Hepatocyte (in vitro differentiated cells): ENCODE results near the gene CLIP2. TPM values are rescaled to one million over a fixed set of nuclear protein-coding genes. Genes with fewer than 3 reads are reported as not detected.

ENCODE experiments used
- DNase-seq: peaks from one replicate; pipeline ENCODE4 v3.0.0-alpha.2; 2016; ENCODE audit warnings: low spot score
- H2AFZ ChIP-seq: fragments of 200-600 bp; sonication (generic); 2 replicates; pipeline ENCODE4 v1.6.0; 2016; ENCODE audit warnings: antibody characterized with exemption, mild to moderate bottlenecking
- H3K27ac ChIP-seq: fragments of 200-600 bp; sonication (generic); 2 replicates; pipeline ENCODE4 v1.5.1; 2016; ENCODE audit warnings: mild to moderate bottlenecking
- H3K27me3 ChIP-seq: fragments of 200-600 bp; sonication (generic); 2 replicates; pipeline ENCODE4 v1.6.1; 2016
- H3K36me3 ChIP-seq: fragments of 200-600 bp; sonication (generic); replicated peaks from 2 replicates; pipeline ENCODE4 v1.5.1; 2016; ENCODE audit warnings: low read depth; ENCODE audit not compliant: insufficient read depth
- H3K4me1 ChIP-seq: fragments of 200-600 bp; sonication (generic); 2 replicates; pipeline ENCODE4 v1.5.1; 2016; ENCODE audit warnings: mild to moderate bottlenecking, moderate library complexity; ENCODE audit not compliant: insufficient read depth
- H3K4me2 ChIP-seq: fragments of 200-600 bp; sonication (generic); 2 replicates; pipeline ENCODE4 v1.6.0; 2016
- H3K4me3 ChIP-seq: fragments of 200-600 bp; sonication (generic); 2 replicates; pipeline ENCODE4 v1.5.1; 2016; ENCODE audit warnings: mild to moderate bottlenecking
- H3K79me2 ChIP-seq: fragments of 200-600 bp; sonication (generic); 2 replicates; pipeline ENCODE4 v1.6.0; 2017; ENCODE audit warnings: mild to moderate bottlenecking
- H3K9me2 ChIP-seq: fragments of 200-600 bp; sonication (generic); replicated peaks from 2 replicates; pipeline ENCODE4 v1.6.0; 2017; ENCODE audit warnings: mild to moderate bottlenecking; ENCODE audit not compliant: insufficient read depth
- H3K9me3 ChIP-seq: fragments of 200-600 bp; sonication (generic); 2 replicates; pipeline ENCODE4 v1.5.1; 2016; ENCODE audit warnings: low read depth, mild to moderate bottlenecking
- H4K20me1 ChIP-seq: fragments of 200-600 bp; sonication (generic); 2 replicates; pipeline ENCODE4 v1.6.0; 2016; ENCODE audit warnings: mild to moderate bottlenecking; ENCODE audit not compliant: insufficient read depth, poor library complexity, severe bottlenecking
- EZH2 ChIP-seq: fragments of 200-600 bp; sonication (generic); IDR thresholded peaks from 2 replicates; pipeline ENCODE4 v1.6.1; 2016; ENCODE audit warnings: antibody characterized with exemption, mild to moderate bottlenecking, borderline replicate concordance
- EZH2phosphoT487 ChIP-seq: fragments of 200-600 bp; sonication (generic); IDR thresholded peaks from one replicate; pipeline ENCODE4 v1.6.1; 2018; ENCODE audit warnings: antibody characterized with exemption, mild to moderate bottlenecking, low read depth, moderate library complexity; ENCODE audit not compliant: unreplicated experiment, severe bottlenecking
- WGBS: methylation state at CpG from one replicate; pipeline ENCODE4 v1.1.6; 2016; ENCODE audit warnings: low lambda C conversion rate; ENCODE audit errors: missing lambda C conversion rate; 5-methylcytosine and 5-hydroxymethylcytosine counted together
- polyA plus RNA-seq: library from polyadenylated mRNA; unstranded; fragments of >200 nt; fragmentation: Nextera tagmentation; extraction: Ambion mirVana; gene quantifications from 2 replicates; pipeline ENCODE4 v1.2.1, GENCODE V29; 2016
- total RNA-seq: library from RNA; depleted of rRNA; stranded (reverse); fragments of >200 nt; gene quantifications from 2 replicates; pipeline ENCODE4 v1.2.3, GENCODE V29; 2014
- TF ChIP-seq, protein P1 (sequence below): fragments of 200-600 bp; sonication (generic); IDR thresholded peaks from 2 replicates; pipeline ENCODE4 v1.5.1; 2016; ENCODE audit warnings: antibody characterized with exemption, mild to moderate bottlenecking; ENCODE audit not compliant: poor library complexity

CLIP2 gene
- total and polyA plus RNA-seq, 2 experiments from 2014 or later, result 17.9 to 28.5 TPM

GRCh38 chr7:74364061-74364460, 74.9 kb downstream of the CLIP2 start:
- no peak overlapping the region for H3K27ac ChIP-seq
- H3K27me3 ChIP-seq, result no peaks in the 10 kb centered on the region
- H3K36me3 ChIP-seq, result no peaks in the 10 kb centered on the region
- no peaks in the 10 kb centered on the region for H3K79me2 ChIP-seq
- H3K9me3 ChIP-seq, result no peaks in the 10 kb centered on the region
- TF ChIP-seq, protein P1, sequence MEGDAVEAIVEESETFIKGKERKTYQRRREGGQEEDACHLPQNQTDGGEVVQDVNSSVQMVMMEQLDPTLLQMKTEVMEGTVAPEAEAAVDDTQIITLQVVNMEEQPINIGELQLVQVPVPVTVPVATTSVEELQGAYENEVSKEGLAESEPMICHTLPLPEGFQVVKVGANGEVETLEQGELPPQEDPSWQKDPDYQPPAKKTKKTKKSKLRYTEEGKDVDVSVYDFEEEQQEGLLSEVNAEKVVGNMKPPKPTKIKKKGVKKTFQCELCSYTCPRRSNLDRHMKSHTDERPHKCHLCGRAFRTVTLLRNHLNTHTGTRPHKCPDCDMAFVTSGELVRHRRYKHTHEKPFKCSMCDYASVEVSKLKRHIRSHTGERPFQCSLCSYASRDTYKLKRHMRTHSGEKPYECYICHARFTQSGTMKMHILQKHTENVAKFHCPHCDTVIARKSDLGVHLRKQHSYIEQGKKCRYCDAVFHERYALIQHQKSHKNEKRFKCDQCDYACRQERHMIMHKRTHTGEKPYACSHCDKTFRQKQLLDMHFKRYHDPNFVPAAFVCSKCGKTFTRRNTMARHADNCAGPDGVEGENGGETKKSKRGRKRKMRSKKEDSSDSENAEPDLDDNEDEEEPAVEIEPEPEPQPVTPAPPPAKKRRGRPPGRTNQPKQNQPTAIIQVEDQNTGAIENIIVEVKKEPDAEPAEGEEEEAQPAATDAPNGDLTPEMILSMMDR, result peak; percentile 4
- TF ChIP-seq EZH2phosphoT487 (no peak), EZH2 (no peak)
- WGBS, result 65% methylated on average over 7 of the region's 7 CpGs
- H3K4me1 ChIP-seq, result no peaks in the 10 kb centered on the region
- H3K4me2 ChIP-seq, result no peak overlapping the region
- H3K9me2 ChIP-seq, result no peaks in the 10 kb centered on the region
- no peak for DNase-seq
- no peak overlapping the region for H2AFZ ChIP-seq
- H3K4me3 ChIP-seq, result no peak overlapping the region
- no peaks in the 10 kb centered on the region for H4K20me1 ChIP-seq

DNA sequence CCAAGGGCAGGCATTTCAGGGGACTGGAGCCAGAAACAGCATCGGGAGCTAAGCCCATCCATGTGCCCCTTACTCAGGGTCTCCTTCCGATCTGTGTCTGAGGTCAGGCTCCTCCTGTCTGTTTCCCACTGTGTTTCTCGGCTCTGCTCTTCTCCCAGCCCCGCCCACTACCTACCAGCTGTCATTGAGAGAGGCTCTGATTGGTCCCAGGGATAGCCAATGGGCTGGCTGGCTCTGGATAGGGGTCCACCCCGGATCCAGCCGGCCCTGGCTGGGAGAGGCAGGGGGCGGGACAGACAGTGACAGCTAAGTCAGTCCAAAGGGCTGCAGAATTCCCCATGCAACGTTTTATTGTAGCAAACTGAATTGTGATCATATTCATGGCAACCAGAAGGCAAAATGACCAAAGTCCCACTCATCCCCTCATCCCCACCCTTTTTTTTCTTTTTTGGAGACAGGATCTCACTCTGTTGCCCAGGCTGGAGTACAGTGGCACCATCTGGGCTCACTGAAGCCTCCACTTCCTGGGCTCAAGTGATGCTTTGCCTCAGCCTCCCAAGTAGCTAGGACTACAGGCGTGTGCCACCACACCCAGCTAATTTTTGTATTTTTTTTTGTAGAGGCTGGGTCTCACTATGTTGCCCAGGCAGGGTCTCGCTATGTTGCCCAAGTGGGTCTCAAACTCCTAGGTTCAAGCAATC, 76.3 kb downstream of the CLIP2 start:
- Histone ChIP-seq H4K20me1 (no peaks in the 10 kb centered on the region), H2AFZ (no peak overlapping the region), H3K4me3 (no peak overlapping the region), H3K9me3 (no peaks in the 10 kb centered on the region), H3K36me3 (no peaks in the 10 kb centered on the region), H3K4me1 (no peaks in the 10 kb centered on the region), H3K27ac (no peak overlapping the region), H3K9me2 (no peaks in the 10 kb centered on the region), H3K27me3 (no peaks in the 10 kb centered on the region), H3K4me2 (no peak overlapping the region), H3K79me2 (no peaks in the 10 kb centered on the region)
- DNase-seq, result peak; percentile 83
- WGBS, result 44% methylated on average over 10 of the region's 10 CpGs
- no peak for TF ChIP-seq EZH2phosphoT487
- TF ChIP-seq EZH2, result no peak
- TF ChIP-seq, protein P1, result no peak

DNA sequence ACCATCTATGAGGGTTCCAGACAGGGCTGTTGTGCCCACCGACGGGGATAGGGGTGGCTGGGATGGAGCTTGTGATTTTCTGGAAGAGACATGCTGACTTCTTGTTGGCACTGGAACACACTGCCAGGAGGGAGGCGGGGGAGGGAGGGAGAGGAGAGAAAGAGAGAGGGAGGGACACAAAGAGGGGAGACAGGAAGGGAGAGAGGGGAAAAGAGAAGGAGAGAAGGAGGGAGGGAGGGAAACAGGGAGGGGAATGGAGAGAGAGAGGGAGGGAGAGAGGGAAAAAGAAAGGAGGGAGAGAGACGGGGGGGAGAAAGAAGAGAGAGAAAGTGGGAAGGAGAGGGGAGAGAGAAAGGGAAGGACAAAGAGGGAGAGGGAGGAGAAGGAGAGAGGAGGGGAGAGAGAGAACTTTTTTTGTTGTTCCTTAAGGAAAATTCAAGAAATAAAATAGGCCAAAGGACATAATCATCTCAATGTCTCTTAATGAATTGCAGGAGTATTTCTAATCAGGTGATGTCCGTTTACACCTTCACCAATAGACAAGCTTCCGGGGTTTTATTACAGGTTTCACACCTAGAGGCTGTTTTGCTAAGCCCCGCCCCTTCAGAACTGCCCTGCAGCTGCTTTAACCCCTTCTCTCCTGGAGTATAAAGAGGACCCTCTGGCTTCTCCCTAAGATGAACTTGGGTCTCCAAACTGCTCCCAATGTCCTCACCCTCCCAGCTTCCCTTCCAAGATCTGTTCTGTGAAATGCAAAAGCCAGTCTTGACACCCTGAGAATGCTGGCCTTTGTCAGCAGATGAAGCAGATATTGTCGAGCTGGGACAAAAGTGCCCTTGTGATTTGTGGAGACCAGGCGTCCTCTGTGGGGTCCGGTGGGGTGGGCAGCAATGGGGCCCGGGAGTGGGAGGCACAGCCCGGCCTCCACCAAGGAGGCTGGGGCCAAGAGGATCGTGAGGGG, 82.5 kb downstream of the CLIP2 start:
- TF ChIP-seq EZH2 (no peak), EZH2phosphoT487 (no peak)
- TF ChIP-seq, protein P1, result no peak
- no peaks in the 10 kb centered on the region for H3K9me2 ChIP-seq
- H3K9me3 ChIP-seq, result no peaks in the 10 kb centered on the region
- peak overlapping the region; percentile 9 for H2AFZ ChIP-seq
- H3K36me3 ChIP-seq, result no peaks in the 10 kb centered on the region
- 13% methylated on average over 12 of the region's 13 CpGs for WGBS
- H3K27ac ChIP-seq, result peak overlapping the region; percentile 32
- no peaks in the 10 kb centered on the region for H3K27me3 ChIP-seq
- no peaks in the 10 kb centered on the region for H4K20me1 ChIP-seq
- H3K79me2 ChIP-seq, result no peaks in the 10 kb centered on the region
- DNase-seq, result peak; percentile 58
- H3K4me2 ChIP-seq, result peak overlapping the region; percentile 48
- H3K4me1 ChIP-seq, result peaks cover 16% of the 10 kb centered on the region
- H3K4me3 ChIP-seq, result no peak overlapping the region
